NCI-H774 (cell line): ENCODE measurements around the gene MBD3.
A peak's percentile ranks its signal among the peaks of the same experiment; 100 is the strongest.

Source experiments
- DNase-seq: peaks from one replicate; lab custom pipeline; 2025; lab: John Stamatoyannopoulos, UW

The MBD3 gene

GRCh38 chr19:1619094-1619439 is 26.4 kb upstream of the MBD3 start:
- no peak for DNase-seq

GRCh38 chr19:1618157-1619093 is 25.8 kb upstream of the MBD3 start:
- no peak for DNase-seq

- DNase-seq = no peak
These were observed 24.2 kb upstream of the MBD3 start for GRCh38 chr19:1616875-1617274.

GRCh38 chr19:1616396-1616795 is 23.7 kb upstream of the MBD3 start:
- DNase-seq = no peak

GRCh38 chr19:1615156-1615765 is 22.6 kb upstream of the MBD3 start:
- no peak for DNase-seq

GRCh38 chr19:1613808-1614570 is 21.3 kb upstream of the MBD3 start:
- DNase-seq = no peak

GRCh38 chr19:1613146-1613545 is 20.5 kb upstream of the MBD3 start:
- no peak for DNase-seq

- DNase-seq = no peak
These were observed 19.7 kb upstream of the MBD3 start for GRCh38 chr19:1612114-1613086.

GRCh38 chr19:1611353-1611752 is 18.7 kb upstream of the MBD3 start:
- no peak for DNase-seq

GRCh38 chr19:1610579-1610978 is 17.9 kb upstream of the MBD3 start:
- DNase-seq = no peak

- DNase-seq = no peak
These were observed 17.2 kb upstream of the MBD3 start for GRCh38 chr19:1609680-1610474.

GRCh38 chr19:1609103-1609396 is 16.4 kb upstream of the MBD3 start:
- DNase-seq = no peak

GRCh38 chr19:1608359-1609102 is 15.9 kb upstream of the MBD3 start:
- no peak for DNase-seq

- no peak for DNase-seq
These were observed 13.5 kb upstream of the MBD3 start for GRCh38 chr19:1606138-1606651.

- DNase-seq = peak; percentile 93
These were observed 12.8 kb upstream of the MBD3 start, which contains the start of gene UQCR11 for GRCh38 chr19:1605236-1606137. Gene UQCR11, minus strand, starts transcription at chr19:1605462. Its CDS starts 53 bp downstream, at chr19:1605409.

GRCh38 chr19:1602091-1602707 is 9.5 kb upstream of the MBD3 start:
- no peak for DNase-seq

GRCh38 chr19:1601613-1602064 is 9.0 kb upstream of the MBD3 start:
- no peak for DNase-seq

GRCh38 chr19:1599460-1599846 is 6.8 kb upstream of the MBD3 start:
- DNase-seq = no peak
